Loucy (cell line): ENCODE measurements around the gene TRUB1.

Experiments used
- H2AFZ ChIP-seq: fragments of 200-600 bp; sonication (generic); 2 replicates; pipeline ENCODE4 v1.6.0; 2016; ENCODE audit warnings: antibody characterized with exemption, mild to moderate bottlenecking, low read length, moderate library complexity
- H3F3A ChIP-seq: fragments of 200-600 bp; 2 replicates; pipeline ENCODE4 v1.6.0; 2016; ENCODE audit warnings: antibody characterized with exemption, low read depth, mild to moderate bottlenecking
- H3K27me3 ChIP-seq: fragments of 200-600 bp; sonication (generic); 2 replicates; pipeline ENCODE4 v1.6.1; 2014; ENCODE audit warnings: low read length, mild to moderate bottlenecking; ENCODE audit not compliant: insufficient read depth, poor library complexity, severe bottlenecking
- H3K36me3 ChIP-seq: fragments of 200-600 bp; sonication (generic); 2 replicates; pipeline ENCODE4 v1.6.1; 2016; ENCODE audit warnings: low read length; ENCODE audit not compliant: insufficient read depth
- H3K4me1 ChIP-seq: fragments of 200-600 bp; sonication (generic); 2 replicates; pipeline ENCODE4 v1.5.1; 2014; ENCODE audit warnings: low read length, mild to moderate bottlenecking; ENCODE audit not compliant: insufficient read depth, poor library complexity, severe bottlenecking
- H3K4me2 ChIP-seq: fragments of 200-600 bp; sonication (generic); 2 replicates; pipeline ENCODE4 v1.6.0; 2014; ENCODE audit warnings: antibody characterized with exemption, low read length, low read depth, mild to moderate bottlenecking; ENCODE audit not compliant: poor library complexity, severe bottlenecking
- H3K4me3 ChIP-seq: fragments of 200-600 bp; sonication (generic); 2 replicates; pipeline ENCODE4 v1.5.1; 2014; ENCODE audit warnings: low read length, mild to moderate bottlenecking, mixed read lengths; ENCODE audit not compliant: poor library complexity, severe bottlenecking
- H3K79me2 ChIP-seq: fragments of 200-600 bp; sonication (generic); 2 replicates; pipeline ENCODE4 v1.6.1; 2014; ENCODE audit warnings: low read length; ENCODE audit not compliant: insufficient read depth
- H3K9ac ChIP-seq: fragments of 200-600 bp; sonication (generic); 2 replicates; pipeline ENCODE4 v1.6.0; 2014; ENCODE audit warnings: mild to moderate bottlenecking, low read depth, low read length, moderate library complexity; ENCODE audit not compliant: poor library complexity, severe bottlenecking
- H3K9me2 ChIP-seq: fragments of 200-600 bp; sonication (generic); replicated peaks from 2 replicates; pipeline ENCODE4 v1.6.1; 2016; ENCODE audit warnings: low read depth, low read length, mixed read lengths
- H3K9me3 ChIP-seq: fragments of 200-600 bp; sonication (generic); 2 replicates; pipeline ENCODE4 v1.6.1; 2014; ENCODE audit warnings: mild to moderate bottlenecking, antibody characterized with exemption, low read length, low read depth; ENCODE audit not compliant: insufficient read depth
- H4K20me1 ChIP-seq: fragments of 200-600 bp; sonication (generic); 2 replicates; pipeline ENCODE4 v1.6.0; 2014; ENCODE audit warnings: antibody characterized with exemption, low read length, mild to moderate bottlenecking; ENCODE audit not compliant: insufficient read depth, poor library complexity, severe bottlenecking
- EZH2phosphoT487 ChIP-seq: fragments of 200-600 bp; IDR thresholded peaks from 2 replicates; pipeline ENCODE4 v1.6.1; 2018; ENCODE audit warnings: antibody characterized with exemption, mild to moderate bottlenecking, moderate library complexity, borderline replicate concordance
- TF ChIP-seq, protein P1 (sequence below): fragments of 200-600 bp; sonication (generic); conservative IDR thresholded peaks from 2 replicates; pipeline ENCODE4 v1.5.1; 2014; ENCODE audit warnings: mild to moderate bottlenecking, antibody characterized with exemption, low read length

The TRUB1 gene

DNA sequence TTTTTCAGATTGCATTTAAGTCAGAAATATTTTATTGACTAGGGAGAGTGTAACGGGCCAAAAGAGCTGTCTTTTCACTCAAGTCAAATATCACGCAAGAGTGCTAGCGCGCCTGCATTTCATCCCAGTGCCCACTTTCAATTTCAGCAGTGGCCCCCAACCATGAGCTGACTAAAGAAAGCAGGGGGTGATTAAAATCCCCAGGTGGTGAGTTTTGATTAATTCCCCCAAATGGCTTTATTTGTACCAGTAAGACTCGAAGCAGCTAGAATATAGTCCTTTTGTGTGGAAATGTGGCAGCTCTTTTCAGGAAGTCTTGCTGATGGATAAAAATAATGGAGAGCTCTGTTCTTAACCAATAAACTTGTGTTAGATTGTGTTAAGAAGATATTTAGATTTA is 35.3 kb downstream of the TRUB1 start:
- H3K79me2 ChIP-seq = peaks cover 7% of the 10 kb centered on the region; the same call in 1 of the 2 replicates
- H3K4me1 ChIP-seq = peaks cover 14% of the 10 kb centered on the region
- TF ChIP-seq, protein P1, sequence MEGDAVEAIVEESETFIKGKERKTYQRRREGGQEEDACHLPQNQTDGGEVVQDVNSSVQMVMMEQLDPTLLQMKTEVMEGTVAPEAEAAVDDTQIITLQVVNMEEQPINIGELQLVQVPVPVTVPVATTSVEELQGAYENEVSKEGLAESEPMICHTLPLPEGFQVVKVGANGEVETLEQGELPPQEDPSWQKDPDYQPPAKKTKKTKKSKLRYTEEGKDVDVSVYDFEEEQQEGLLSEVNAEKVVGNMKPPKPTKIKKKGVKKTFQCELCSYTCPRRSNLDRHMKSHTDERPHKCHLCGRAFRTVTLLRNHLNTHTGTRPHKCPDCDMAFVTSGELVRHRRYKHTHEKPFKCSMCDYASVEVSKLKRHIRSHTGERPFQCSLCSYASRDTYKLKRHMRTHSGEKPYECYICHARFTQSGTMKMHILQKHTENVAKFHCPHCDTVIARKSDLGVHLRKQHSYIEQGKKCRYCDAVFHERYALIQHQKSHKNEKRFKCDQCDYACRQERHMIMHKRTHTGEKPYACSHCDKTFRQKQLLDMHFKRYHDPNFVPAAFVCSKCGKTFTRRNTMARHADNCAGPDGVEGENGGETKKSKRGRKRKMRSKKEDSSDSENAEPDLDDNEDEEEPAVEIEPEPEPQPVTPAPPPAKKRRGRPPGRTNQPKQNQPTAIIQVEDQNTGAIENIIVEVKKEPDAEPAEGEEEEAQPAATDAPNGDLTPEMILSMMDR = no peak
- no peak for TF ChIP-seq EZH2phosphoT487
- no peak overlapping the region for H2AFZ ChIP-seq
- H3K36me3 ChIP-seq = peaks cover 34% of the 10 kb centered on the region
- no peak overlapping the region for H3K4me3 ChIP-seq
- H3K9me3 ChIP-seq = no peaks in the 10 kb centered on the region
- H3K9ac ChIP-seq = no peak overlapping the region
- peaks cover 5% of the 10 kb centered on the region; the same call in 1 of the 2 replicates for H3F3A ChIP-seq
- H3K4me2 ChIP-seq = no peak overlapping the region
- H3K27me3 ChIP-seq = no peaks in the 10 kb centered on the region
- H4K20me1 ChIP-seq = no peaks in the 10 kb centered on the region
- no peaks in the 10 kb centered on the region for H3K9me2 ChIP-seq

DNA sequence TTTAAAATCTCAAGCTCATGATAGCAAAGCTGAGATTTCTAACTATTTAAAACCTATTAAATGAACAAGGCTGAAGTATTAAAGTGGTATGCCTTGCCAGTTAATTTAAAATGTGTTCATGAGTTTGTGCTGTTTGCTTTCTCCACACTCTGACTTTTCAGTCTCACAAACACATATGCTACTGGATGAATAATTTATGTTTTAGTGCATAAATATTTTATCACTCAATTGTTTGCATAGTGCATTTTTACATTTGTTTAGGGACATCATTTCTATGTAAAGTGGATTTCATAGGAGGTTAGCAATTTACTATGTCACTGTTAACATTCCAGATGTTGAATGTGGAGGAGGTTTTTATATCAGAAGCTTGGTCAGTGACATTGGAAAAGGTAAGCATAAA is 36.0 kb downstream of the TRUB1 start:
- peaks cover 34% of the 10 kb centered on the region for H3K36me3 ChIP-seq
- TF ChIP-seq, protein P1 = no peak
- TF ChIP-seq EZH2phosphoT487 = no peak
- no peaks in the 10 kb centered on the region for H3K9me2 ChIP-seq
- H3K27me3 ChIP-seq = no peaks in the 10 kb centered on the region
- no peaks in the 10 kb centered on the region for H4K20me1 ChIP-seq
- H3K4me2 ChIP-seq = no peak overlapping the region
- peaks cover 5% of the 10 kb centered on the region; the same call in 1 of the 2 replicates for H3F3A ChIP-seq
- no peak overlapping the region for H2AFZ ChIP-seq
- H3K4me1 ChIP-seq = peaks cover 14% of the 10 kb centered on the region
- no peaks in the 10 kb centered on the region for H3K9me3 ChIP-seq
- no peak overlapping the region for H3K9ac ChIP-seq
- peaks cover 5% of the 10 kb centered on the region; the same call in 1 of the 2 replicates for H3K79me2 ChIP-seq
- H3K4me3 ChIP-seq = no peak overlapping the region

DNA sequence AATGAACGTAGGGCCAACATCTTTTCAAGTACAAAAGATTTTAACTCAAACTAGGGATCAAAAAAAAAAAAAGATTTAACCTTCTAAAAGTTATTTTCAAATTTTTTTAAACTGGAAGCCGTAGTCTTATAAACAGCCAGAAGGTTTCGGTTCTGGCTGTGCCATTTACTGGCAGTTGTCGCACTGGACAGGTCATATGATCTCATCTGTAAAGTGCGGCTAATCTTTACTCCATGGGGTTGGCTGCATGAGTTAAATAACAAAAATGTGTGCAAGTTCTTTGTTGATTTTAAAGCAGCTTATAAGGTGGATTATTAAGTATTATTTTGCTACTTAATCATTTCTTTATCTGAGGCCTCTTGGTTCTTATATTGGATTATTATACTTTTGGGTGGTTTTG is 36.6 kb downstream of the TRUB1 start:
- no peaks in the 10 kb centered on the region for H3K9me3 ChIP-seq
- peaks cover 14% of the 10 kb centered on the region for H3K4me1 ChIP-seq
- no peak overlapping the region for H3K4me2 ChIP-seq
- H3K9me2 ChIP-seq = no peaks in the 10 kb centered on the region
- H4K20me1 ChIP-seq = no peaks in the 10 kb centered on the region
- no peak overlapping the region for H2AFZ ChIP-seq
- no peaks in the 10 kb centered on the region for H3K27me3 ChIP-seq
- no peak overlapping the region for H3K9ac ChIP-seq
- H3K36me3 ChIP-seq = peaks cover 34% of the 10 kb centered on the region
- peaks cover 5% of the 10 kb centered on the region; the same call in 1 of the 2 replicates for H3F3A ChIP-seq
- peaks cover 5% of the 10 kb centered on the region; the same call in 1 of the 2 replicates for H3K79me2 ChIP-seq
- H3K4me3 ChIP-seq = no peak overlapping the region
- no peak for TF ChIP-seq EZH2phosphoT487
- TF ChIP-seq, protein P1 = no peak
